ENCODE measurements around the gene INAVA. TPM values are rescaled to one million over a fixed set of nuclear protein-coding genes. Genes with fewer than 3 reads are reported as not detected.

INAVA gene
- total RNA-seq, 1 experiment from 2014 or later = 36.8 TPM

DNA sequence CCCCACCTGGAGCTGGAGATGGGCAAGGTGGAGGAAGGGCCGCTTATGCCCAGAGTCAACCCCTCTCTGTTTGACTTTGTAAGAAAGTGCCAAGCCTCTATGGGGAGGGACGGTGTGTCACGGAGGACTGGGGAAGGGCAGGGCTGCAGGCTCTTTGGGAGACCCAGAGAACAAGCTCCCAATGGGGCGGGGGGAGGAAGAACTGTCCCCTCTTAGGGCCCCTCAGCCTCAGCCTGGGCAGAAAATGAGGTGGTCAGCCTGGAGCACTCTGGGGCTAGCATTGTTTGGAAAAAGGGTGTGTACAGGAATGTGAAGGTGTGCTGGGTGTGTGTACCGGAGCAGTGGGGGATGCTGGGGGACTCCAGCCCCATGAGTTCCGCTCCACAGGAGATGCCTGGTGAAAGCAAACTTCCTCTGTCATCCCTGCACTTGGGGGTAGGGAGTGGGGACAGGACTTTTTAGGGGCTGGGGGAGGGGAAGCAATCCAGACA lies 1.2 kb upstream of the INAVA start:
- peak overlapping the region; percentile 86 to 95 for H3K4me3 Mint-ChIP-seq
- no peaks in the 10 kb centered on the region; the same call in none of the 2 replicates for H3K27me3 Mint-ChIP-seq (ENCODE audit: low read depth)
- Histone ChIP-seq H4K91ac (ENCODE audit: insufficient read length, low read depth, low read length) (no peak overlapping the region), H3K4me1 (ENCODE audit: insufficient read depth, low read length) (peaks cover 24% of the 10 kb centered on the region), H3K27ac (ENCODE audit: insufficient read length, low read depth, low read length) (no peak overlapping the region), H3K18ac (ENCODE audit: insufficient read length, low read depth, low read length) (peak overlapping the region; percentile 52), H2BK12ac (ENCODE audit: insufficient read length, low read depth, low read length) (no peak overlapping the region), H2AK5ac (ENCODE audit: insufficient read length, low read length) (no peak overlapping the region), H3K79me2 (ENCODE audit: insufficient read depth, low read length) (peaks cover 22% of the 10 kb centered on the region; the same call in 1 of the 2 replicates), H3K4me2 (ENCODE audit: insufficient read depth, insufficient read length, low read length) (peak overlapping the region; percentile 95), H3K9ac (ENCODE audit: extremely low read depth, insufficient read length, low read length) (no peak overlapping the region), H3K23ac (ENCODE audit: insufficient read length, low read depth, low read length) (no peak overlapping the region), H2BK20ac (ENCODE audit: low read depth, low read length, poor library complexity, severe bottlenecking) (no peak overlapping the region), H3K9me3 (ENCODE audit: control insufficient read depth, low read depth, low read length) (no peaks in the 10 kb centered on the region), H3T11ph (ENCODE audit: low read length) (no peak overlapping the region), H3K27me3 (ENCODE audit: insufficient read depth, low read length) (no peaks in the 10 kb centered on the region), H2BK120ac (ENCODE audit: low read depth, low read length, poor library complexity, severe bottlenecking) (no peak overlapping the region), H3K79me1 (ENCODE audit: insufficient read depth, low read depth, low read length, poor library complexity, severe bottlenecking) (peaks cover 7% of the 10 kb centered on the region), H4K20me1 (ENCODE audit: control insufficient read depth, insufficient read depth, insufficient read length) (peaks cover 2% of the 10 kb centered on the region), H4K5ac (ENCODE audit: insufficient read length, low read depth, low read length) (no peak overlapping the region), H3K23me2 (ENCODE audit: insufficient read length, low read depth, low read length, poor library complexity, severe bottlenecking) (peaks cover 25% of the 10 kb centered on the region), H4K8ac (replicated peaks; ENCODE audit: insufficient read length, low read depth, low read length) (no peak overlapping the region), H3K56ac (ENCODE audit: insufficient read length, low read depth, low read length) (no peak overlapping the region), H3K4ac (ENCODE audit: low read depth, low read length) (no peak overlapping the region), H2AFZ (ENCODE audit: low read length) (no peak overlapping the region), H2BK5ac (ENCODE audit: insufficient read length, low read length) (no peak overlapping the region), H2BK15ac (ENCODE audit: low read depth, low read length) (no peak overlapping the region), H3K14ac (ENCODE audit: insufficient read depth, low read length) (peak overlapping the region; percentile 45)
- DNase-seq = no peak
- H3K36me3 Mint-ChIP-seq (ENCODE audit: insufficient read depth in 1 of 3, low read depth in 3 of 3) = peaks cover 7 to 8% (median 8%) of the 10 kb centered on the region in 3 experiments; a peak in 6 of 7 replicates
- TF ChIP-seq, protein P1, sequence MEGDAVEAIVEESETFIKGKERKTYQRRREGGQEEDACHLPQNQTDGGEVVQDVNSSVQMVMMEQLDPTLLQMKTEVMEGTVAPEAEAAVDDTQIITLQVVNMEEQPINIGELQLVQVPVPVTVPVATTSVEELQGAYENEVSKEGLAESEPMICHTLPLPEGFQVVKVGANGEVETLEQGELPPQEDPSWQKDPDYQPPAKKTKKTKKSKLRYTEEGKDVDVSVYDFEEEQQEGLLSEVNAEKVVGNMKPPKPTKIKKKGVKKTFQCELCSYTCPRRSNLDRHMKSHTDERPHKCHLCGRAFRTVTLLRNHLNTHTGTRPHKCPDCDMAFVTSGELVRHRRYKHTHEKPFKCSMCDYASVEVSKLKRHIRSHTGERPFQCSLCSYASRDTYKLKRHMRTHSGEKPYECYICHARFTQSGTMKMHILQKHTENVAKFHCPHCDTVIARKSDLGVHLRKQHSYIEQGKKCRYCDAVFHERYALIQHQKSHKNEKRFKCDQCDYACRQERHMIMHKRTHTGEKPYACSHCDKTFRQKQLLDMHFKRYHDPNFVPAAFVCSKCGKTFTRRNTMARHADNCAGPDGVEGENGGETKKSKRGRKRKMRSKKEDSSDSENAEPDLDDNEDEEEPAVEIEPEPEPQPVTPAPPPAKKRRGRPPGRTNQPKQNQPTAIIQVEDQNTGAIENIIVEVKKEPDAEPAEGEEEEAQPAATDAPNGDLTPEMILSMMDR (conservative IDR thresholded peaks at IDR 0.05) = no peak
- peak overlapping the region; percentile 82 to 96 (median 94) for H3K27ac Mint-ChIP-seq
- H3K9me3 Mint-ChIP-seq = no peaks in the 10 kb centered on the region
- no CpG with 5 or more reads among the region's 6 CpGs for WGBS (ENCODE audit: extremely low coverage, insufficient read length, low lambda C conversion rate)
- peaks cover 63 to 71% of the 10 kb centered on the region in 2 experiments for H3K4me1 Mint-ChIP-seq

Measured in H9 (cell line).